ENCODE results near the gene TRPM3.

DNA sequence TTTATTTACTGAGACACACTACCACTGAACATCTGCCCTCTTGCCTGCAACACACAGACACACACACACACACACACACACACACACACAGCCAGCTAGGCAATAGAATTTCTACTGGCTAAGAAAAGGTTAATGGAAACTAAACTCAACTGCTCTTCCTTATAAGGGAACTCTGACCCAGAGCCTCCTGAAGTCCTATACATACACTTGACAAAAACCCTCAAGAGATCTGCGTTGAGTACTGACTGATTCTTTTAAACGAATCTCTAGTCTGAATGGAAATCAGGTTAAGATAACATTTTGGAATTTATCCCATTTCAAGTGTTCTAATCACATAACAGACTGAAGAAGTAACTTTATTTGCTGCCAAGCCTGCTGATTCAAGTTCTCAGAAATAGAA lies 25.9 kb upstream of the TRPM3 start:
- TF ChIP-seq CTCF (IDR thresholded peaks at IDR 0.05; ENCODE audit: low read depth, low read length) (no peak), MYC (IDR thresholded peaks at IDR 0.05; ENCODE audit: low read depth, low read length) (no peak), POLR2A (IDR thresholded peaks at IDR 0.05; ENCODE audit: extremely low read depth, insufficient read length) (no peak)
- TF ChIP-seq, protein P1, sequence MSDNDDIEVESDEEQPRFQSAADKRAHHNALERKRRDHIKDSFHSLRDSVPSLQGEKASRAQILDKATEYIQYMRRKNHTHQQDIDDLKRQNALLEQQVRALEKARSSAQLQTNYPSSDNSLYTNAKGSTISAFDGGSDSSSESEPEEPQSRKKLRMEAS (IDR thresholded peaks at IDR 0.05; ENCODE audit: low read depth, low read length), result no peak
